GM12874 (cell line): Measurements from ENCODE around the gene EEF1A2.

Source experiments
- CTCF ChIP-seq: IDR thresholded peaks from 2 replicates; pipeline ENCODE4 v1.5.1; 2011; ENCODE audit warnings: low read depth, mild to moderate bottlenecking, control low read depth, low read length, moderate library complexity; ENCODE audit not compliant: insufficient read depth

EEF1A2 gene

GRCh38 chr20:63464289-63464635 is 34.6 kb downstream of the EEF1A2 start:
- TF ChIP-seq CTCF = no peak

- TF ChIP-seq CTCF = no peak
Measured at GRCh38 chr20:63463400-63464288, 35.2 kb downstream of the EEF1A2 start.

GRCh38 chr20:63462244-63462643 is 36.6 kb downstream of the EEF1A2 start:
- no peak for TF ChIP-seq CTCF

GRCh38 chr20:63461104-63461763 is 37.6 kb downstream of the EEF1A2 start:
- TF ChIP-seq CTCF = no peak

GRCh38 chr20:63459070-63459380 is 39.9 kb downstream of the EEF1A2 start:
- TF ChIP-seq CTCF = no peak

- no peak for TF ChIP-seq CTCF
Measured at GRCh38 chr20:63458170-63459069, 40.5 kb downstream of the EEF1A2 start.

- TF ChIP-seq CTCF = no peak
Measured at GRCh38 chr20:63457737-63458136, 41.1 kb downstream of the EEF1A2 start.
